ENCODE data around the gene MYO9B.

Gene MYO9B

GRCh38 chr19:17225053-17225452, 149.5 kb downstream of the MYO9B start:
- no peak for DNase-seq

- DNase-seq, result peak; percentile 98
Observed at GRCh38 chr19:17226002-17226933, 150.7 kb downstream of the MYO9B start, which contains the start of gene OCEL1. OCEL1 (plus strand) TSS chr19:17226226; CDS start chr19:17226248, 22 bp downstream.

GRCh38 chr19:17227798-17228367, 152.3 kb downstream of the MYO9B start:
- no peak for DNase-seq

- DNase-seq, result no peak
Observed at GRCh38 chr19:17229890-17230289, 154.3 kb downstream of the MYO9B start.

- no peak for DNase-seq
Observed at GRCh38 chr19:17232258-17232657, 156.7 kb downstream of the MYO9B start.

- DNase-seq, result peak; percentile 82
Observed at GRCh38 chr19:17234911-17235299, 159.3 kb downstream of the MYO9B start.

- DNase-seq, result peak; percentile 77
Observed at GRCh38 chr19:17235300-17235970, 159.9 kb downstream of the MYO9B start.

- DNase-seq, result no peak
Observed at GRCh38 chr19:17235971-17236777, 160.6 kb downstream of the MYO9B start.

GRCh38 chr19:17236811-17237543, 161.4 kb downstream of the MYO9B start:
- no peak for DNase-seq

GRCh38 chr19:17237747-17238706, 162.4 kb downstream of the MYO9B start:
- no peak for DNase-seq

GRCh38 chr19:17240062-17240752, 164.6 kb downstream of the MYO9B start:
- DNase-seq, result no peak

GRCh38 chr19:17240826-17241399, 165.3 kb downstream of the MYO9B start:
- no peak for DNase-seq

- DNase-seq, result no peak
Observed at GRCh38 chr19:17242431-17243208, 167.0 kb downstream of the MYO9B start.

GRCh38 chr19:17243211-17243829, 167.7 kb downstream of the MYO9B start:
- no peak for DNase-seq

- DNase-seq, result no peak
Observed at GRCh38 chr19:17243830-17244617, 168.4 kb downstream of the MYO9B start.

GRCh38 chr19:17244618-17245534, 169.3 kb downstream of the MYO9B start:
- no peak for DNase-seq

All from stimulated activated CD8-positive, alpha-beta memory T cell treated with anti-CD3 and anti-CD28 coated beads, Interleukin-4, amount 100 ng/mL, for 48 hours (primary cell).